SKM-1 (cell line): ENCODE results near the gene SEC16A.

ENCODE experiments used
- DNase-seq: peaks from one replicate; lab custom pipeline; 2025; ENCODE audit not compliant: unreplicated experiment; lab: John Stamatoyannopoulos, UW

The SEC16A gene

DNA sequence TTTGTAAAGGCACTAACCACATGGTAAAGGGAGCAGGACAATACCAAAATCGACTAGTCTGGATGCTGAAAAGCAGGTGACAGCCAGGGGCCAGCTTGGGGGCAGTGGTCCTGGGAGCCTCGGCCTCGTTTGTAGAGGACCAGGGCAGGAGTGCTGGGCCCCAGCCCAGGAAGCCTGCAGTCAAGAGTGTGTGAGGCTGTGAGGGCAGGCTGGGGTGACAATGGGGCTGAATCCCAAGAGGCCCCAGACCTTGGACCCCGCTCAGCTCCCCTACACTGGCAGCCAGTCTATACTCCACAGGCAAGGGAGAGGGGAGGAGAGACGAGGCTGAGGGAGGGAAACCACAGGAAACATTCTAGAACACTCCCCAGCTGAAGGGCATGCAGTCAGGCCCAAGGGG lies 40.6 kb downstream of the SEC16A start:
- DNase-seq: no peak

DNA sequence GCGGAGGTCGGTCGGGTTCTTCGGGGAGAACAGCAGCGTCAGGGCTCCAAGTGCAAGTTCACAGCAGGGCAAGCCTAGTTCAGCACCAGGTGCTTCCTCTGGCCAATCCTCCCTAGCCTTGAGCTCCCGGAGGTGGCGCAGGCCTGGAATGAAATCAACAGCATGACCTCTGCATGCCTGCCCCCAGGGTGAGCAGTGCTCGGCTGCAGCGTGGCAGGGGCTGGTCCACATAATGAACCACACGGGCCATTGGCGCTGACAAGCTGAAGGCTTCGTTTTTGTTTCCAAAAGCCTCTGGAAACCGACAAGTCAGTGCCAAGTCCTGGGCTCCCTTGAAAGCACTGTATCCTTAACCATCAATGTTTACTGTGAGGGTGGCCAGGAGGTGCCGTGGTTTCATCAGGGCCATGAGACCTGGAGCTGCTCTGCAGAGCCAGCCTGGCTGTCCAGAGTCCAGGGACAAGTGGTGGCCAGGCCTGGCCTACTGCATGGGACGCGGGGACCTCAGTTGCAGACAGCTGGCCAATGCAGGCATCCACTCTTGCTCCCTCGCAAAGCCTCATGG lies 41.1 kb downstream of the SEC16A start:
- no peak for DNase-seq

DNA sequence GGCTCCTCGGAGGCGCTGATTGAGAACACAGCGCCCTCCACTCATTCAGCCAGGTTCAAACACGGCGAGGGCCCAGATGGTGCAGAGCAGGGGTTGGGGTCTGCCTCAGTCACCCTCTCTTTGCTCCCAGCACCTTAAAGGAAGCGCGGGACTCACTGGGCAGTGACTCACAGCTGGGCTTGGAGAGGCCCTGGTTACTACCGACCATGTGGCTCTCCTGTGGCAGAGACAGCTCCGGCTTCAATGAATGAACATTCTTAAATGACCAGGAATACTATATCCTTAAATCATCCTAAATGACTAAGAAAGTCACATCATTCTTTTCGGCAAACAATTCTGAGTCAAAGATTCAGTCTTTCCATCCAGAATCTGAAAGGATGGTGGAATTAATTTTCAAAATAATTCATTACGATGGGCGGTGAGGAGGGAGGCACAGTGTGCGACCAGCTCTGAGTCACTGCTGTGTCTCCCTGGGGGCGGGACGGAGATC lies 41.6 kb downstream of the SEC16A start:
- no peak for DNase-seq

DNA sequence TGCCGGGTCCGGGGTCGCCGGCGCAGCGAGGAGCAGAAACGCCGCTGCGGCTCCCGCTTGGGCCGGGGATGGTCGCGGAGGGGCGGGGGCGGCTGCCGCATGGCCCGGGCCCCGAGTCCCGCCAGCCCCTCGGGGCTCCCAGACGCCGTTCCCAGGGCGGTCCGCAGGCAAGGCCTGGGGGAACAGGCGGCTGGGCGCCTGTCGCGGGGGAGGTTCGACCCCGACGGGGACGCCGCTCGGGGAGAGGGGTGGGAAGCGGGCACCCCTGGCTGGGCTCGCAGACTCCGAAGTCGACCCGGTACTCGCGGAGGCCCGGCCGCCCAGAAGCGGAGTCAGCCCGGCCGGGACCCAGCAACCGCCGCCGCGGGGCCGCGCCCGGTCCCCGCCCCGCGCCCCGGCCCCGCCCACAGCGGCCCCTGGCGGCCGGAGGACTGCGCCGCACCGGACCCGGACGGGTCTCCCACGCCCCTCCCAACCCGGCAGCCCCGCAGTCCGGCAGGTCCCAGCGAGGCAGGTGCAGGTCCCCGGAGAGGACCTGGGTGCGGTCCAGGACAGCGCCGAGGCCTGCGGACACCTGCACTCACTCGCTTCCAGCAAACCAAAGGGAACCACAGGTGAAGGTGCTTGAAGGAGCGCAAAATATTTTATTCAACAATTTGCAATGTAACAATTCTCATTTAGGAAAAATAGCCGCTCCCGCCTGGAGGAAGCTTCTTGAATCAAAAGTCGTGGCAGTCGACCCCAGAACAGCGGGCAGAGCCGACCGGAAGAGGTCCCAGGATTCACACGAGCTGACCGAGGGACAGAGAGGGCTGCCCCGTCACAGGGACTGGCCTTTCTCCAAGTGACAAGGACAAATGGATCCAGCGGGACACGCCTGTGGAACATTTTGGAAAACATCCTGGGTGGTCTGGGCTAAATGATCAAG lies 43.1 kb downstream of the SEC16A start, which contains the start of gene INPP5E:
Gene INPP5E (minus strand): TSS at position 365 of the 928 bp plus-strand sequence. CDS start 426 bp downstream, outside the sequence.
- DNase-seq: no peak

DNA sequence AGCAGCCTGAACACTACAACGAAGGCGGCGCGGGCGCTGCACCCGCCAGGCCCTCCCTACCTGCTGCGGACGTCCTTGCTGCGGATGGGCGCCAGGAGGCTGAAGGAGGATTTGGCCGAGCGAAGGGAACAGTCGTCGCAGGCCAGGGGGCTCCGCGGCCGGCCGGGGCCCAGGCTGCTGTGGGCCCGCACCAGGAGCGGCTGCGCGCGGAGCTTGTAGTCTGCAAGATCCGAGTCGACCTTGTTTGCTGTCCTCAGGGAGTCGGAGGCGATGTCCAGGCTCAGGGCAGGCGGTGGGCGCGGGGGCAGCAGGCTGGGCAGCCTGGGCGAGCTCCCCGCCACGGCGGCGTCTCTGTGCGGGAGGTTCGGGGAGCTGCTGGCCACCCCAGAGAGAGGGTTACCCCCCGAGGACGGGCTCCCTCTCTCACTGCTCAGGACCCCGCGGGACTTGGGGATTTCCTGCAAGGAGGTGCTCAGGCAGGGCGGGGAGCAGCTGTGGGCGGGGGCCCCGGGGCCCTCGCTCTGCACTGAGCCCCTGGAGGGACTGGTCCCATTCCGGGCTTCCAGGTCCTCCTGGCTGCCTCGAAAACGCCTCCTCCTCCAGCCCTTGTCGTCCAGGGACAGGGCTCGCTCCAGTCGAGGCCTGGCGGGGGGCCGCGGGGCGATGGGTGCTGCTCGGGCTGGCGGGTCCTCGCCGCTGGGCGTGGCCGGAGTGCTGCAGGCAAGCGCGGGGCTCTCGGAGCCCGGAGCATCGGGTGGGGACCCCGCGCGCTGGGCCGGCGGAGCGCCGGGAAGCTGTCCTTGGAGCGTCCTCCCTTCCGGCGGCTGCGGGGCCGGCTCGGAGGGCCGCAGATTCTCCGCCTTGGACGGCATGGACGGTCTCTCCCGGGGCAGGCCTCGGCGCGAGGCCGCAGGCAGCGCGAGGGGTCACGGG lies 44.0 kb downstream of the SEC16A start:
- DNase-seq: no peak

DNA sequence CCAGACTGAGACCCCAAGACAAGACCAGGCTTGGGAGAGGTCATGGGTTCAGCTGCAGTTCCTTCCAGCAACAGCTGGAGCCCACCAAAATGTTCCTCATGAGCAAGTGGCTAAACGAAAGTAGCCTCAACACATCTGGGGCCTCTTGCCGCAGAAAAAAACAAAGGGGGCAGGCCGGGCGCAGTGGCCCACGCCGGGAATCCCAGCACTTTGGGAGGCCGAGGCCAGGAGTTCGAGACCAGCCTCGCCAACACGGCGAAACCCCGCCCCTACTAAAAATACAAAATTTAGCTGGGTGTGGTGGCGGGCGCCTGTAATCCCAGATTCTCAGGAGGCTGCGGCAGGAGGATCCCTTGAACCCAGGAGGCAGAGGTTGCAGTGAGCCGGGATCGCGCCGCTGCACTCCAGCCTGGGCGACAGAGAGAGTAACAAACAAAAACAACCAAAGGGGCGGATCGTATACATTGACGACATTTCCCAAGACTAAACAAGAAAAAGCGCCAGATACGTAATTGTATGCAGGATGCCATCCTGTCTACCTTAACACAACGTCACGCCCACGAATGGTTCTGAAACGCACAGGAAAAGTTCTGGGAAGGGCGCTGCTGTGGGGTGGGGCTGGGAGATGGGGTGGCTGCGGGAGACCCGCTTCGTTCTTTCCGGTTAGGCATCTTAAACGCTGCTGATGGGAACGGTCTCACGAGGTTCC lies 44.8 kb downstream of the SEC16A start:
- DNase-seq: no peak

DNA sequence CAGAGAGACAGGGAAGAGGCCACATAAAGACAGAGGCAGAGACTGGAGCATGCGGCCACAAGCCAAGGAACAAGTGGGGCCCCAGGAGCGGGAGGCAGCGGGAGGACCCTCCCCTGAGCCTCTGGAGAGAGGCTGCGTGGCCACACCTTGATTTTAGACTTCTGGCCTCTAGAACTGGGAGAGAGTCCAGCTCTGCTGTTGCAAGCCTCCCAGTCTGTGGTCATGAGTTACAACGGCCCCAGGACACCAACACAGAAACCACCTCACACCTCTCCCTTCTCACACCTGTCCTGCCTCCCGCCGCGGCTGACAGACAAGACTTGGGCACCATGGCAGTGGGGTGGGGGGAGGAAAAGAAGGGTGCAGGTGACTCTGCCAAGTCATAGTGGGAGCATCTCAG lies 45.4 kb downstream of the SEC16A start:
- DNase-seq: no peak

DNA sequence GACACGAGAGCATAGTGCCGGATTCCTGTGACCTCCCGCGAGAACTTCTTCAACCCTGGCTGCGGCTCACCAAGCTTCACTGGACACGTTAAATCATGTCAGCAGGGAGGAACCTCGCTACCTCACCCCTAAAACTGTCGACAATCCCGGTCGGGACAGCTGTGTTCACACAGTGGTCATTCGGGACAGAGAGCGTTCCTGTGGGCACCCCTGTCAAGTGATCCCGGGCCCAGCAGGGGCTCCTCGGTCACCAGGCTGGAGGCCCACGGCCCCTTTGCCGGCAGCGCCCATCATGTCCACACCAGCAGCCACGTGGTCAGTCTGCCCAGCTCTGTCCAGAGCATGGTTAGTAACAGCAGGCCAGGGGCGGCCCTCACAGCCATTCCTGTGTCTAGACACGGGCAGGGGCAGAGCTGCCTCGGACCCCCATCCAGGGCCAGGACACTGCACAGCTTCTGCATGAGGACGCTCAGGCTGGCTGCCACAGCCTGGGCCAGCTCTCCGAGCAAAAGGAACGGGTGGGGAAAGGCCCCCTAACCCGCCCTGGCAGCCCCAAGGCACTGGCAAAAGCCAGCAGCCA lies 46.7 kb downstream of the SEC16A start:
- DNase-seq: no peak

DNA sequence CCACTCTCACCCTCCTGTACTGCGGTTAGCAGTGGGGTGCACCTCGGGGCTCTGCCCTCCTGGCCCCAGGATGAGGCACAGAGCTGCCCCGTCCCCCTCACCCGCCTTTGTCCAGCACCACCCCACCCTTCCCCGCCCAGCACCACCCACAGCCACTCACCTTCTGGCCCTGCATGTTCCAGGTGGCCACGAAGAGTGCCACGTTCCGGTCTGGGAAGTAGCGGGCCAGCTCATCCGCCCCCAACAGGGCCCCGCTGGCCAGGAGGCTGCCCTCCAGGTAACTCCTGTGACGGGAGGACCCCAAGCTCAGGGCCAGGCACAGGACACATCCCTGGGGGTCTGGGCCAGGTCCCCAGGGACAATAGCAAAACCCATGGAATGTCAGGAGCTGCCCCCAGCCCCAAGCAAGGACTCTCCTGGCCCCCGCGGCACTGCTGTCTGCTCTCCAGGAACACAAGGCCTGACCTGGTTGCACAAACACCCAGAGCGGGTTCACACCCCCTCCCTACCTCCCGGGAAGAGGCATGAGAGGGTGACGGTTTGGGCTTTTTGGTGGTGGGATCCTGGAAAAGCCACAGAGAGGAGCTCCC lies 48.2 kb downstream of the SEC16A start:
- no peak for DNase-seq

DNA sequence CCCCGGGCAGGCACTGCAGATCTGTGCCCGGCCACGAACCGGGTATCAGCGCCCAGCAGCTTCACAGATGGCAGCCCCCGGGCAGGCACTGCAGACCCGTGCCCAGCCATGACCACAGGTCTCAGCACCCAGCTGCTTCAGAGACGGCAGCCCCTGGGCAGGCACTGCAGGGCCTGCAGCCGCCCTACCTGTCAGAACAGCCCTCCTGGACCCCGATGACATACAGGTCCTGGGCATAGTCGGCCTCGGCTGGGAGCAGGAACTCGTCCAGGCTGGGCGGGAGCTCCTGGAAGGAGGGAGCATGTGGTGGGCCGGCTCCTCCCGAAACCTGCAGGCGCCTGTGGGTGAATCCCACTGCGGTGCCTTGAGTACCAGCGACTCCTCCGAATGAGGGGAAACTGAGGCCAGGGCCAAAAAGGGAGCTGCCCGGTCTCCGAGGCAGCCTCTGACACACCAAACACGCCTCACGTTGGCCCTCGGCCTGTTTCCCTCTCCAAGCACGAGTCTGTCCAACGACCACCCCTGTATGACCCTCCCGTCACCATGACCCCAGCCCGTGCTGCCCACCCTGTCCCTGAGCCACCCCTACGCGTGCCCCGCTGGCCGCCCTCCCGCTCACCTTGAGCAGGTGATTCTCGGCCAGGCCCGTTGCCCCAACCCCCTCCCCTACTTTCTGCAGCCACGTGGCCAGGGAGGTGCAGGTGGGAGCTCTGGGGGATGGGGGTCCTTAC lies 48.8 kb downstream of the SEC16A start:
- no peak for DNase-seq

DNA sequence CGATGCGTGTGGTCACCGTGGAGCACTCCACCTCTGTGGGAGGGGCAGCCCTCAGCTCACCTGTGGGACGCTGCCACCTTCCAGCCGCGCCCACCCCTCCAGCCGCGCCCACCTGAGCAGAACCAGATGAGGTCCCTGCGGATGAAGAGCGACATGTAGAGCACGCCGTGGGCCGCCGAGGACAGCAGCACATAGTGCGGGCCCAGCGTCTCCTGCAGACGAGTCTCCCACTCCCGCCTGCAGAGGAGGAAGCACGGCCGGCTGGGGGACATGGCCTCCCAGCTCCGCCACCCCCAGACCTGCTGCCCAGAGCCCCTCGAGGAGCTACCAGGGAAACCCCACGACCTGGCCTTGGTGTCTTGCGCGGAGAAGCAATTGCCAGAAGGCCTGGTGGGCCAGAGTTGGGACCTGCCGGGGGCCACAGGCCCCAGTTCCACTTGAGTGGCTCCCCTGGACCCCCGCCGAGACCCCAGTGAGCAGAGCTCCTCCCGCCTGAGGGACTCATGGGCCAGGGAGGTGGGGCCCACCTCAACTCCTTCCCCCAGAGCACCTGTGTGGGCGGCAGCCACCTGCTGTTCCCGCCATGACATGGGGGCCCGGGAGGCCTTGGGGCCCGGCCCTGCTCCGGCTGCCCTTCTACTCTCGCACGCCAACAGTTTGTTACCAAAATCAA lies 49.7 kb downstream of the SEC16A start:
- no peak for DNase-seq

DNA sequence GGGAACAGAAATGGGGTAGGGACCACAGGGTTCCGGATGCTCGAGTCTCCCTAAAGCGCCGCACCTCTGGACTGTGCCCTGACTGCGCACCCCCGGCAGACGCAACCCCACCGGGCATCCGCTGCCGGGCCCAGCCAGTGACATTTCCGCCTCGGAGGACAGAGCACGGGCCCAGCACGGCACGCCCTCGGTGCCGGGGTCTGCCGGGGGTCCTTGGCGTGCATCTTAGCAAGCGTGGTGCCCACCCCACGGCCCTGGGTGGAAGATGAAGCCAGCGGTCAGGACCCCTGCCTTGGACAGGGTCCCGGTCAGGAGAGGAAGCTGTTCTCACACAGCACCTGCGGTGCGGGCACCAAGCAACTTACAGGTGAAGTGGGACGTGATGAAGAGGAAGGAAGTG lies 50.2 kb downstream of the SEC16A start:
- DNase-seq: no peak

DNA sequence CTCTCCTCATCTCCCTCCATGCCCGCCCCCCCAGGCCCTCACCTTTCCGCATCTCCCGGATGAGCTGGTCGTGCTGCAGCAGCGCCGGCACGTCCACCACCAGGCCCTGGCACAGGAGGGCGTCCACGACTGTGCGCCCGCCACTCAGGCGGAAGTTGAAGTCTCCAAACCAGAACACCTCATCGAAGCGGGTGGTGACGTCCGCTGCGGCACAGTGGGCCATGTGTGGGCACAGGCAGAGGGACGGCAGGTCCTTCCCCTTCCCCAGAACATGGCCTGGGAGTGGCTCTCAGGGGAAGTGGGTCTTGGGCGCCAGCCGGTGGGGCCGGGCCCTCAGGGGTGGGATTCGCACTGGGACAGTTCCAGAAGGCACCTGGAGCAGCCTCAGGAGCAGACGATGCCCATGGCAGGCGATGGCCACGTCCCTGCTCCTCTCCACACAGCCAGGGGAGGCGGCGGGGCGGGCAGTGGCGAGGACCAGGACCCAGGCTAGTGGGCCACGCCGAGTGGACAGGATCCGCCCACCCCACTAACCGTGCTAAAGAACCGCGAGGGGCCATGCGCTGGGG lies 51.0 kb downstream of the SEC16A start:
- no peak for DNase-seq

DNA sequence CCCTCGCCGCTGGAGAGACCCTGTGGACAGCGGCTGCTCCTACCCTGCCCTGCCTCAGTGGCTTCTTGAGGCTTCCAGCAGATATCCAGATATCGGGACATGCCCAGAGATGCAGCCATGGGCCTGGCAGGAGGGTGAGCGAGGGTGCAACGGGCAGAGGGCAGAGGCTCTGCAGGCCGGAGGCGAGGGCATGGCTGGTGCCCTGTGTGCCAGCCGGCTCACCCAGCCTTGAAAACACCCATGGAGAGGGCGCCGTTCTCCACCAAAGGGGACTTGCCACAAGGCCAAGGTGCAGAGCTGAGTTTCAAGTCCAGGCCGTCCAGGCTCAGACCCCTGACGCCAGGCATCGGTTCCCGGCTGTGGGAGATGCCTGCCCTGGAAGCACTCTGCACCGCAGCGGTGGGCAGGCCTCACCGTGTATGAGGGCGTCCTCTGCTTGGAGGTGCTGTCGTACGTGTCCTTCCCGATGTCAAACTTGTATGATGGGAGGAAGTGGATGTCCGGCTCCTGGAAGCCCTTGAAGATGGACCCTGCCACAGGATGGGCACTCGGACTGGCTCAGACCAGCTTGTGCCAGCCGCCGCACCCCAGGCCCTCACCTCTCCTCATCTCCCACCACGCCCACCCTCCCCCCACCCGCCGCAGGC lies 52.1 kb downstream of the SEC16A start:
- no peak for DNase-seq

DNA sequence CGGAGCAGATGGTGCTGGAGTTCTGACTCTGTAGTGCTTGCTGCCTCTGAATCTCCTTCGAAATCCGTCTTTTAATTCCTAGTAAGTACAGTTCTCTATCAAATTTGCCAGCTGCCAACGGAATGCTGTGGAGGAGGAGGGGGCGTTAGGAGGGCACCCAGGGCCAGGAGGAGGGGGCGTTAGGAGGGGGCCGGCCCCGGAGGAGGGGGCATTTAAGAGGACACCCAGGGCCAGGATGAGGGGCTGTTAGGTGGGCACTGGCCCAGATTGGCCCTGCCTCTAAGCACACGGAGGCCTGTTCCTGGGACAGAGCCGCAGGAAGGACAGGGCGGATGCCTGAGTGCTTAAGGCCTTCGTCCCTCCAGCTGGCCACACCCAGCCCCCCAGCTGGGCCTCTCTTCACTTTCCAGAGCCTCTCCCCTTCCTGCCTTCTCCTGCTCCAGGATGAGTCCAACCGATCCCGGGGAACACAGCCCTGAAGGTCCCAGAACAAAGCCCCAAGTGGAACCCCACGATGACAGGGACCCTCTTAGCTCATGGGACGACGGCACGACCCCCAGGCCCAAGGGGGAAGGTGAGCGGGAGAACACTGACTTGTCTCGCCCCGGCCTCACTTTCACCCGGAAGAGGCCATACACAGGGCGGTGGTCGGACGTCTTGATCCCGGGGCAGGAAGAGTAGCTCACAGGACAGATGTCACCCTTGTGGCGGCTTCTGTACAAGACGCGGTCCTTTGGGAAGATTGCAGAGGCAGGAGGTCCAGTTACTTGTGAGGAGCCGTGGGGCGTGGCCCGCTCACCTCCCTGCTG lies 53.0 kb downstream of the SEC16A start:
- DNase-seq: no peak

DNA sequence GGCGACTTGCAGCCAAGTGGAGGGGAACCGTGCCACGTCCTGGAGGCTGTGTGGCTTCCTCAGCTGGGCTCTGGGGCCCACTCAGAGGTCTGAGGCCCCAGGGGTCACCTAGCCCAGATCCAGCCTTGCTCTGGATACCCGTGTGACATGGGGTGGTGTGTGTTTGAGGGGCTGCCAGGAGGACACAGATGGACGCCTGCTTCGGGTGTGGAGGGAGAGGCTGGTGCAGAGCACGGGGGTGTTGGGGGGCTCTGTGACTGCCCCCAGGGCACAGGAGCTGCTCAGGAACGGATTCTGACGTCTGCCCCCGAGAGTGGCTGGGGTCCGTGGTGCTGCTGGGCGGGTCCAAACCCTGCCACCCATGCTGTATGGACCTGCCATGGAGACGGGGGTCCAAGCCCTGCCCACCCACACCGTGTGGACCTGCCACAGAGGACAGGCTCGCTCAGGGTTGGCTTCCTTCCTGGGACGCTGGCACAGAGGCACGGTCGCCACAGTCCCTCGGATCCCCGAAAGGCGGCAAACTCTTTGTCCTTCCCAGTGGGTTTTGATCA lies 53.7 kb downstream of the SEC16A start:
- DNase-seq: no peak

DNA sequence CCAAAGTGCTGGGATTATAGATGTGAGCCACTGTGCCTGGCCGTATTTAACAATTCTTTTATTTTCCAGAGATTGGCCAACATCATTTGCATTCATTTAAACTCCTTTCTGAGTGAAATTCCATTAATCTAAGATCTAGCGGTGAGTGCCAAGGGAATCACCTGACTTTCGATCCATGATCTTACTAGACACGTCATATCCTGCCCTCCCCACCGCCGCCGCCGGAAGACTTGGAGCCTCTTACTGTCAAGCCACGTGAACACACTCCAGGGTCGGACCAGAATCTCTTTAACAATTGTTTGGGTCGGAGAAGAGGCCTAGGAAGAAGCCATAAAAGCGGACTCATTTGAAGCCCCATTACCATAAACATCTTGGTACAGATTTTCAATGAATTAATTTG lies 56.1 kb downstream of the SEC16A start:
- no peak for DNase-seq
